ENCODE measurements around the gene RBM38.

DNA sequence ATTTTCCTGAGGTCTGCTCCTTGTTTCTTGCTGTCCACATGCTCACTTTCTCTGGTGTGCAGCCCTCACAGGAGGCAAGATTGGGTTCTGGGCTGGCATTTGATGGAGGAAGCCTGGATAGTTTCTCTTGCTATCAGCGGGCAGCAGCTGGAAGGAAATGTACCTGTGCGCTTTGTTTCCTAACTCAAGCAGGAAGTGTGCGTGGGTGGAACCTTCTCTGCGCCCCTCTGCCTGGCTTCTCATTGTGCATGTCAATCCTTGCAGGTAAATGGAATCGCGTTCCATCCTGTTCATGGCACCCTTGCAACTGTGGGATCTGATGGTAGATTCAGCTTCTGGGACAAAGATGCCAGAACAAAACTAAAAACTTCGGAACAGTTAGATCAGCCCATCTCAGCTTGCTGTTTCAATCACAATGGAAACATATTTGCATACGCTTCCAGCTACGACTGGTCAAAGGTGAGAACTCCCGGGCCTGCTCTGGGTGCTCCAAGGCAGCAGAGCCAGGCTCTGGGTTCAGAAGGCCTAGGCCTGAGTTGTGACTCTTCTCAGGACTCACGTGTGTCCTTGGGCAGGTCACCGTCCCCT lies 16.8 kb upstream of the RBM38 start:
- TF ChIP-seq, protein P1, sequence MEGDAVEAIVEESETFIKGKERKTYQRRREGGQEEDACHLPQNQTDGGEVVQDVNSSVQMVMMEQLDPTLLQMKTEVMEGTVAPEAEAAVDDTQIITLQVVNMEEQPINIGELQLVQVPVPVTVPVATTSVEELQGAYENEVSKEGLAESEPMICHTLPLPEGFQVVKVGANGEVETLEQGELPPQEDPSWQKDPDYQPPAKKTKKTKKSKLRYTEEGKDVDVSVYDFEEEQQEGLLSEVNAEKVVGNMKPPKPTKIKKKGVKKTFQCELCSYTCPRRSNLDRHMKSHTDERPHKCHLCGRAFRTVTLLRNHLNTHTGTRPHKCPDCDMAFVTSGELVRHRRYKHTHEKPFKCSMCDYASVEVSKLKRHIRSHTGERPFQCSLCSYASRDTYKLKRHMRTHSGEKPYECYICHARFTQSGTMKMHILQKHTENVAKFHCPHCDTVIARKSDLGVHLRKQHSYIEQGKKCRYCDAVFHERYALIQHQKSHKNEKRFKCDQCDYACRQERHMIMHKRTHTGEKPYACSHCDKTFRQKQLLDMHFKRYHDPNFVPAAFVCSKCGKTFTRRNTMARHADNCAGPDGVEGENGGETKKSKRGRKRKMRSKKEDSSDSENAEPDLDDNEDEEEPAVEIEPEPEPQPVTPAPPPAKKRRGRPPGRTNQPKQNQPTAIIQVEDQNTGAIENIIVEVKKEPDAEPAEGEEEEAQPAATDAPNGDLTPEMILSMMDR (IDR thresholded peaks at IDR 0.05): no peak
- TF ChIP-seq POLR2A (IDR thresholded peaks at IDR 0.05): no peak

All from lower leg skin (tissue), 3 donors.